Anterior cingulate cortex (tissue), 58 donors: ENCODE data around the gene IQSEC2.
A peak's percentile ranks its signal among the peaks of the same experiment; 100 is the strongest.

ENCODE experiments used
- DNase-seq, 58 donors: peaks; one replicate each; lab custom pipeline; 2025; lab: John Stamatoyannopoulos, UW

IQSEC2 gene

GRCh38 chrX:53305996-53306937, 24.9 kb upstream of the IQSEC2 start:
- DNase-seq = no peak

- no peak for DNase-seq
Measured at GRCh38 chrX:53305219-53305995, 24.0 kb upstream of the IQSEC2 start.

- DNase-seq = no peak
Measured at GRCh38 chrX:53303195-53303594, 21.8 kb upstream of the IQSEC2 start.

GRCh38 chrX:53300157-53300556, 18.8 kb upstream of the IQSEC2 start:
- no peak for DNase-seq

GRCh38 chrX:53294024-53294648, 12.8 kb upstream of the IQSEC2 start:
- no peak for DNase-seq

GRCh38 chrX:53291596-53291995, 10.2 kb upstream of the IQSEC2 start:
- no peak for DNase-seq

GRCh38 chrX:53290441-53291041, 9.2 kb upstream of the IQSEC2 start:
- DNase-seq = peak in 8 of 58 donors; percentile 0 to 33 (median 6)

- peak in 54 of 58 donors; percentile 2 to 71 (median 40) for DNase-seq
Measured at GRCh38 chrX:53288189-53288588, 6.8 kb upstream of the IQSEC2 start.

- DNase-seq = peak in 51 of 58 donors; percentile 3 to 71 (median 37)
Measured at GRCh38 chrX:53287493-53288138, 6.2 kb upstream of the IQSEC2 start.

- DNase-seq = no peak
Measured at GRCh38 chrX:53286171-53286570, 4.8 kb upstream of the IQSEC2 start.

GRCh38 chrX:53285591-53285990, 4.2 kb upstream of the IQSEC2 start:
- DNase-seq = no peak

- DNase-seq = peak in 38 of 58 donors; percentile 1 to 51 (median 18)
Measured at GRCh38 chrX:53284684-53285447, 3.5 kb upstream of the IQSEC2 start.

GRCh38 chrX:53283567-53283966, 2.2 kb upstream of the IQSEC2 start:
- DNase-seq = no peak

GRCh38 chrX:53283099-53283498, 1.7 kb upstream of the IQSEC2 start:
- no peak for DNase-seq

GRCh38 chrX:53281963-53282695, 745 bp upstream of the IQSEC2 start:
- peak in 1 of 58 donors; percentile 17 for DNase-seq

GRCh38 chrX:53280331-53281320, 758 bp downstream of the IQSEC2 start:
- no peak for DNase-seq
